ENCODE data around the gene SARS2.
A peak's percentile ranks its signal among the peaks of the same experiment; 100 is the strongest.

The SARS2 gene

DNA sequence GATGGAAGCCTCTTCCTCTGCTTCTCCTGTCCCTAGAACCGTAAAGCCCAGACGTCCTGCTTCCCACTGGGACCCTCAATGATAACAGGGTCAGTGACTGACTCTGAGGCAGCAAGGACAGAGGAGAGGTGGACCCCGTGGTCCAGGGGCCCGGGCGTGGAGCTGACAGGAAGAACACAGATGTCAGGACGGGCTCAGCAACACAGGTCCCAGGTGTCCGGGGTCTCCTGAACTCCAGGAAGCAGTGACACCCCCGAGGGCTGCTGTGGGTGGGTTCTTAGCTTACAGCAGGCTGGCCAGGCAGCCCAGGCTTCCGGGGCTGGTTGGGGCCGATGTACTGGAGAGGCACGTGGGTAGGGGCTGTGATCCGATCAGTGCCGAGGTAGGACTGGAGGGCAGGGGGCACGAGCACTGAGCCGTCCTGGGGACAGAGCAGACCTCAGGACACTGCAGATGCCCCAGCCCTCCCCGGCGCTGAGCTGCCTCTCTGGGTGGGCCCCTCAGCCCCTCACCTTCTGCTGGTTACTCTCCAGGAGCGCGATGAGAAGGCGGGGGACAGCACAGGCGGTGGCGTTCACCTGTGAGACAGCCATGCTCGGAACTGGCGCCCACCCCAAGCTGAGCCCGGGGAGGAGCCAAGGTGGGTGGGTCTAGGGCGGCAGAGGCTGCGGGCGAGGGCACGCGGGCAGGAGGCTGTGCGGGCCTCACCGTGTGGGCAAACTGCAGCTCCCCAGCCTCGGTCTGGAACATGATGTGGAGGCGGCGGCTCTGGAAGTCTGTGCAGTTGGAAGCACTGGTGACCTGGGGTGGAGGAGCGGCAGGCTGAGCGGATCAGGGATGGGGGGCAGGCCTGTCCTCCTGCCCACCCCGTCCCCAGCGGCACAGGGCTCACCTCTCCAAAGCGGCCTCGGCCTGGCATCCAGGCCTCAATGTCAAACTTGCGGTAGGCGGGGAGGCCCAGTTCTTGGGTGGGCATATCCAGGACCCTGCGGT is 14.9 kb downstream of the SARS2 start:
- DNase-seq, result no peak

DNA sequence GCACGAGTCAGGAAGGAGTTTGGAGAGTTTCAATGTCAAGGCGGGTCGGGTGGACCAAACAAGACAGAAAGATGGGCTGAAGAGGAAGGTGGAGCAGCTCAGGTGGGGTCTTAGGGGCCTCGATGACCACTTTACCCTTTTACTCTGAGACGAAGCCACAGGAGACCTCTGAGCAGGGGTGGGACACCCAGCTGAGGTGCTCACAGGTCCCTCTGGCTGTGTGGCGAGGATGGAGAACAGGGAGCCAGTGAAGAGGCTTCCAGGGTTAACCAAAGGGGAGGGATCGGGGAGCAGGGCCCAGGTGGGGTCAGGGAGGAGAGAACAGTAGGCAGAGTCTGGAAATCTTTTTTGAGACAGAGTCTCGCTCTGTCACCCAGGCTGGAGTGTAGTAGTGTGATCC is 16.6 kb downstream of the SARS2 start:
- DNase-seq, result no peak

DNA sequence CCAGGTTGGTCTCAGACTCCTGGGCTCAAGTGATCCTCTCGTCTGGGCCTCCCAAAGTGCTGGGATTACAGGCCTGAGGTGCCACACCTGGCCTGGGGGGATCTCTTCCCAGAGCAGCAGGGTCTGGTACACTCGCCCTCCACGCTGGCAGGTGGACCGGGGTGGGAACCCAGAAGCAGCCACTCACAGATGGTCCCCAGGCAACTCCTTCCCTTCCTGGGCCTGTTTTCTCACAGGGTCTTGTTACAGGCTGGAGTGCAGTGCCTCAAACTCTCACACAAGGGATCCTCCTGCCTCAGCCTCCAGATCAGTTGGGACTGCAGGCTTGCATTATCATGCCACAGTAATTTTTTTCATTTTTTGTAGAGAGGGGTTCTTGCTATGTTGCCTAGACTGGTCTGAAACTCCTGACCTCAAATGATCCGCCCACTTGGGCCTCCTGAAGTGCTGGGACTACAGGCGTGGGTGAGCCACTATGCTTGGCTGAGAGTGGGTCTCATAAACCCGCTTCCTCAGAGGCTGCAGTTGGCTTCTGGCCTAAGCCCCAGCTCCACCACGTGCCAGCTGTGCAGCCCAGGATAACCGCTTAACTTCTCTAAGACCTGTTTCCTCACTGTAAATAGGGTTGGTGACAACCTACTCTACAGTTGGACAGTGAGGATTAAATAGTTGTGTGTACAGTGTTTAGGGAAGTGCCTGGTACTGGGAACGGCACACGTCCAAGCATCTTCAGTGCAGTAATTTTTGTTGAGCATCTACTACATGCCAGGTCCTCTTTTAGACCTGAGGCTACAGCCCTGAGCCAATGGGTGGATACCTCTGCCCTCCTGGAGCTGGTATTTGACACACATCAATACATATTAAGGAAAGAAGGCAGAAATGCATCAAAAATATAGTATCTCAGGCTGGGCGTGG is 17.7 kb downstream of the SARS2 start:
- DNase-seq, result no peak

DNA sequence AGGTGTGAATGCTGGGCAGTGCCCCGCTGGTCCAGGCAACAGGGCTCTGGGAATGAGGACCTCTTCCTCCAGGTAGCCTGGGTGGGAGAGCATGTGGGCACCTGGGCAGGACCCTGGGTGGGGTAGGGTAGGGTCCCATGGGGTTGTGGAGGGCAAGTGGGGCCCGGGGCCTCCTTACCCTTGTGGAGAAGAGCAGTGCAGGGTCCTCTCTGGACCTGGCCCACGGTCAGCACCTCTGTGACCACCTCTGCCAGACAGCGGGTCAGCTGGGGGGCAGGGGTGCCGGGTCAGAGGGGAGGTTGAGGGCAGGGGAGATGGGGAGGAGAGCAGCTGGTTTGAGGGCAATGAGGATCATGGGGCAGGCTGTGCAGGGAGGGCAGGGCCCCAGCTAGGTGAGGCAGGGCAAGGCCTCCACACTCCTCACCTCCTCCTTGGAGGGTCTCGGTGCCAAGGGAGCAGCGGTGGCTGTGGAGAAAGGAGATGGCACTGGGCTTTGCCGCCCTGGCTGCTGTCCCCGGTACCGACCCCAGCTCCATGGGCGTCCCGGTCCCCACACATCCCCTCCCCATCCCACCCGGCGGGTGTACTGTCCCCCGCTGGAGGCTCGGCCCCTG is 19.1 kb downstream of the SARS2 start:
- DNase-seq, result no peak

DNA sequence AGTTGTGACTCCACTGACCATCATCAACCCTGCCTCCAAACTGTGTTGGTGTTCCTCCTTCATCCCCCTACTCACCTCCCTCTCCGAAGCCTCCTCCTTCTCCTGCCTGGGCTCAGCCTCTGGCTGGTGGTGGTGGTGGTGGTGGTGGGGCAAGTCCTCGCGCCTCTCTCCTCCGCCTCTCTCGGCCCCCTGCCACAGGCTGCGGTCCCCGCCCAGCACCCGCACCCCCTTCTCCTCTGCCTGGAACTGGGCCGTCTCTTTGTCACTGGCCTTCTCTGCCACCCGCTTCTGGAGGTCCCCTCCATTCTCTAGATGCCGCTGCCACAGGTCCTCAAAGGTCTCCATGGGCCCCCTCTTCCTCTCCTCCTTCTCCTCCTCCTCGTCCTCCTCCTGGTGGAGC is 20.1 kb downstream of the SARS2 start:
- no peak for DNase-seq

DNA sequence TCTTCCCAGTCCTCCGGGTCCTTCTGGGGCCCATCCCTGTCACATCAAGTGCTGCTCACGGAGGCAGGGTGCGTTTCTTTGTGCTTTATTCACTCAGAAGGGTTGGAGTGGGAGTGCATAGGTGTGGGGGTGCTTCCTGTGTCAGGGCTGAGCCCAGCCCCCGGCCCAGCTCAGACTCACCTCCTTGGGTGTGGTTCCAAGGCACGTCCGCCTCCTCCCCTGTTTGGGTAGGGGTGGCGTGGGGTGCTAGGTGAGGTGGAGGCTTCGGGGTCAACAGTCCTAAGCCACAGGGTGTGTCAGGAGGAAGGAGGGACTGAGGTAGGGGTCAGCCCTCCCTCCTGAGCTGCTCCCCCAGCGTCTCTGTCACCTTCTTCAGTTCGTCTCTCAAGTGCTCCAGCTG is 21.7 kb downstream of the SARS2 start:
- no peak for DNase-seq

DNA sequence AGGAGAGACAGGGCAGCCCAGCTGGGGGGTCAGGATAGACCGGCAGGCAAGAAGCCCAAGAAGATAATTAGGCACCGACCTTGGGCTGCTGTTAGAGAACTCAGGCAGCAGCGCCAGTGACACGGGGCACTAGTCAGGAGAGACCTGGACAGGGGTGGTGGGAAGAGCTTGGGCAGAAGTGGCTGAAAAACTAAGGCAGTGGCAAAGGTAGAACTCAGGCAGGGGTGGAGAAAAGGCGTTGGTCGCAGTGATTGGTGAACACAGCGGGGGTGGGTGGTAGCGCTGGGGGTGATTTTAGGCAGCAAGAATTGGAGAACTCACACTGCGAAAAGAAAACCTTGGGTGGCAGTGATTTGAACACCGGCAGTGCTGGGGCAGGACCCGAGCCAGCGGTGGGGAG is 22.9 kb downstream of the SARS2 start:
- DNase-seq, result no peak

DNA sequence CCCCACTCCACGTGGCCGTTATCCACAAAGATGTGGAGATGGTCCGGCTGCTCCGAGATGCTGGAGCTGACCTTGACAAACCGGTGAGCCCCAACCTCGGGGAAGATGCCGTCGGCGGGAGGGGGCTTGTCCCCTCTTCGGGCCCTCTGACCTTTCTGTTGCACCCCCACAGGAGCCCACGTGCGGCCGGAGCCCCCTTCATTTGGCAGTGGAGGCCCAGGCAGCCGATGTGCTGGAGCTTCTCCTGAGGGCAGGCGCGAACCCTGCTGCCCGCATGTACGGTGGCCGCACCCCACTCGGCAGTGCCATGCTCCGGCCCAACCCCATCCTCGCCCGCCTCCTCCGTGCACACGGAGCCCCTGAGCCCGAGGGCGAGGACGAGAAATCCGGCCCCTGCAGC is 23.3 kb downstream of the SARS2 start:
- no peak for DNase-seq

DNA sequence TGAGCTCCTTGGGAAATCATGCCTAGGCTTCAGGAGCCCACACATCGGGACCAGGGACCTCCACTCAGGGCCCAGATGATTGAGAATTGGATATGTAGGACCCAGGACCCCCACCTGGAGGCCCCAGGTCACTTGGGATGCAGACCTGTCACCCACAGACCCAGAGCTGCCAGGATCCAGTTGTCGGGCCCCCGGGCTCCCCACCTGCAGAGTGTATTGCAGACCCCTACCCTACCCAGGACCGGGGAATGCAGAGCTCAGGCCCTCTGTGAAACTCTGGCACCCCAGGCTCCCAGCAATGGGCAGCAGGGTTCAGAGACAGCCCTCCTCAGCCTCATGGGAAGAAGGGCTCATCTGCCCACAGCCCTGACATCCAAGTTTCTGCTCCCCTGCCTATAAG is 24.9 kb downstream of the SARS2 start:
- no peak for DNase-seq

DNA sequence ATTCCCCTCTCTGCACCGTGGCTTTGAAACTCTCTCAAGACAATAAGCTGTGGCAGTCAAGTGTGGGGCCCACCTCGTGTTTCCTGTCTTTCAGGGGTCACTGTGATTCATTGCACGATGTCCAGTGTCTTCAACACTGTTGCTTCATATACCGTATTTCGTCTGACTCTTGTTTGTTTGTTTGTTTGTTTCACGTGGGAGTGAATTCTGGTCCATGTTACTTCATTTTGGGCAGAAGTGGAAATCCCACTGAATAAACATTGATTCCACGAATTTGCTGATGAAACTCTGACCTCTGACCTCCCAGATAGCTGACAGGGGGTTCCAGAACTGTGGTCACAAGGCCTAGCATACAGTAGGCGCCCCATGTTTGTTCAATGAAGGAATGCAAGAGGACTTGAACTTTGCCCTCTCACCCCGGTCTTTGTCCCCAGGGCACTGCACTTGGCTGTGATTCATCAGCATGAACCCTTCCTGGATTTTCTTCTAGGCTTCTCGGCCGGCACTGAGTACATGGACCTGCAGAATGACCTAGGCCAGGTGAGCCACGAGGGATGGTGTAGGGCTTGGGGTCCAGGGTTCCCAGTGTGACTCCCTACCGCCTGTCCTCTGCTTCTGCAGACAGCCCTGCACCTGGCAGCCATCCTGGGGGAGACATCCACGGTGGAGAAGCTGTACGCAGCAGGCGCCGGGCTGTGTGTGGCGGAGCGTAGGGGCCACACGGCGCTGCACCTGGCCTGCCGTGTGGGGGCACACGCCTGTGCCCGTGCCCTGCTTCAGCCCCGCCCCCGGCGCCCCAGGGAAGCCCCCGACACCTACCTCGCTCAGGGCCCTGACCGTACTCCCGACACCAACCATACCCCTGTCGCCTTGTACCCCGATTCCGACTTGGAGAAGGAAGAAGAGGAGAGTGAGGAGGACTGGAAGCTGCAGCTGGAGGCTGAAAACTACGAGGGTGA is 25.7 kb downstream of the SARS2 start:
- no peak for DNase-seq

DNA sequence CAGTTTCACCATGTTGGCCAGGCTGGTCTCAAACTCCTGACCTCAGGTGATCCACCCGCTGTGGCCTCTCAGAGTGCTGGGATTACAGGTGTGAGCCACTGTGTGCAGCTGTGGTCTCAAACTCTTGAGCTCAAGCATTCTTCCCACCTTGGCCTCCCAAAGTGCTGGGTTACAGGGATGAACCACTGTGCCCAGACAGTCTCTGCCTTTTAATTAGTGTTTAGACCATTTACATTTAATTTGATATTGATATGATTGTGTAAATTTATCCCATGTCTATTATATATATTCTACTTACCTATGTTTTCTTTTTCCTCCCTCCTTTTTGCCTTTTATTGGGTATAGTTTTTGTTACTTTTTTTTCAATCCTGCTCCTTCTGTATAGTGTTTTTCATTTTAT is 28.9 kb downstream of the SARS2 start:
- no peak for DNase-seq

DNA sequence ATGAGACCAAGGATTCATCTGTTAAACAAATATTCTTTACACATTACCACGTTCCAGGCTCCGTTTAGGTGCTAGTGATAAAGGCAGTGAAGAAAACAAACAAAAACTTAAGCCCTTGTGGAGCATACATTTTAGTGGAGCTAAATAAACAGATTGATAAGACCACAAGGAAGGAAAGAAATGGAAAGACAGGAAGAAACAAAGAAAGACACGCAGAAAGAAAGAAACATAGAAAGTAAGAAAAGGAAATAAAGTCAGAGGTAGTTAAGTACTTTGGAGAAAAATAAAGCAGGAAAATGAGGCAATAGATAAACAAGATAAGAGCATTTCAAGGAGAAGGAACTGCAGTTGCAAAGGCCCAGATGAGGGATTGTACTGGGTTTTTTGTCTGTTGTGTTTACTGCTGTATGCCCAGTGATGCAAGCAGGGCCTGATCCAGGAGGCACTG is 29.8 kb downstream of the SARS2 start:
- DNase-seq, result no peak

DNA sequence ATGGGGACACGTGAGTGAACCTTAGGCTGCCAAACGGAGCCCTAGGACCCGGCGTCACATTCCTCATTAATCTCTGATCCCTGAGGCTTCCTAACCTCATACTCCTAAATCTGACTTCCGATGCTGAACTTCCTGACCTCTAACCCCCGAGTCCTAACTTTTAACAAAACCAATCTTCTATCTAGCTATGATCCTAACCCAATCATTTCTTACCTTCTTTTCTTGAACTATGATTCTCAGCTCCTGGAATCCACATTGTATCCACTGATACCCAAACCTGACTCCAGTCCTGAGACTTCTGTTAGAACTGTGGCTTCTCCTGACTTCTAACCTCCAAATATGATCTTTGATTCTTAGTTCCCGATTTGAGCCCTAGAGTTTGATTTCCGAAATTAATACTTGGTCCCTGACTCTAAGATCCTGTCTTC is 30.3 kb downstream of the SARS2 start:
- DNase-seq, result no peak

DNA sequence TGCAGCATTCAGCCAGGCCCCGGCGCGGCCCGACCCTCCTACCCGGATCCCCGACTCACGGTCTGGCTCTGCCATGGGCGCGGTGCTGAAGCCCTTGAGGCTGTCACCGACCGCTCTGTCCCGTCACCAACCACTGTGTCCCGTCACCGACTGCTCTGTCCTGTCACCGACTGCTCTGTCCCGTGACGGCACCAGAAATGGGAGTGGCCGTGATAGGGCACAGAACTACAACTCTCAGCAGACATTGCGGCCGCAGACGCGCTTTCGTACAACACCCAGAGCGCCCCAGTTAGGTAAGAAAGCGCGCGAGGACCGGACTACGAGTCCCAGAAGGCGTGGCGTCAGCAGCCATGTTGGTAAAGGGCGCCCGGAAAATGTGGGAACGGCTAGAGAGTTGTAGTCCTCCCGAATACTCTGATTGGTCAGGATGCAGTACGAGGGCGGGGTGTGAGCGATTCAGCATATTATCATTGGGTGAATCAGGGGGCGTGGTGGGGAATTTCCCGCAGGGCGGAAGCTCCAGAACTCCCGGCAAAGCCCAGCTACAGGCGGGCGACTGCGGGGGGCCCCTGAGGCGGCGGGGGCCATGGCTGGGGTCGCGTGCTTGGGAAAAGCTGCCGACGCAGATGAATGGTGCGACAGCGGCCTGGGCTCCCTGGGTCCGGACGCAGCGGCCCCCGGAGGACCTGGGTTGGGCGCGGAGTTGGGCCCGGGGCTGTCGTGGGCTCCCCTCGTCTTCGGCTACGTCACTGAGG is 30.9 kb downstream of the SARS2 start, which contains the start of the genes NFKBIB and SIRT2:
TSS of gene NFKBIB (plus strand) at position 523 of the 755 bp plus-strand sequence. CDS start at position 587, 64 bp downstream.
TSS of gene SIRT2 (minus strand) at position 172 of the 755 bp plus-strand sequence. CDS start at position 75, 97 bp downstream.
- DNase-seq, result peak; percentile 96 to 97

DNA sequence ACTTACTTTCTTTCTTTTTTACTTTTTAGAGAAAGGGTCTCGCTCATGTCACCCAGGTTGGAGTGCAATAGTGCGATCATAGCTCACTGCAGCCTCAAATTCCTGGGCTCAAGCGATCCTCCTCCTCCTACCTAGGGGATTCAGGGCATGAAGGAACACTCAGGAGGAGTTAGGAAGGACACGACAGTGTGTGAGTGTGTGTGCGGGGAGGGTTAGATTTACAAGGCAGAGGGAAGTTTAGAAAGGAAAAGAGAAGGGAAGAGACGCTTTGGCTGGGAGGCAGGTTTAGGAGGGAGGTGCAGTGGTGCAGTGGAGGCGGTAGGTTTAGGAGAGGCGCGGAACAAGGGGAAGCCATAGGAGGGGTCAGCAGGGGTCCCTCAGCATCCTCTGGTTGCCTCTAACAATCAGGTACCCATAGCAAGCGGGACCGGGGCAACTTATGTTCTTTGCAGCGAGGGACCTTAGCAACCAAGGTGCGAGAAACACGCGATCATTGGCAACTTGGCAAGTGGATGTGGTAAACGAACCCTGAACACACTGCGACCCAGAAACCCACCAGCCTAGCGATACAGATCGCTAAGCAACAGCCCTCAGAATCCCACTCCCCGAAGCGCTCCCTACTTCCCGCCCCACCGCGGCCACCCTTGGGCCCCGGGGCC is 31.6 kb downstream of the SARS2 start:
- no peak for DNase-seq

DNA sequence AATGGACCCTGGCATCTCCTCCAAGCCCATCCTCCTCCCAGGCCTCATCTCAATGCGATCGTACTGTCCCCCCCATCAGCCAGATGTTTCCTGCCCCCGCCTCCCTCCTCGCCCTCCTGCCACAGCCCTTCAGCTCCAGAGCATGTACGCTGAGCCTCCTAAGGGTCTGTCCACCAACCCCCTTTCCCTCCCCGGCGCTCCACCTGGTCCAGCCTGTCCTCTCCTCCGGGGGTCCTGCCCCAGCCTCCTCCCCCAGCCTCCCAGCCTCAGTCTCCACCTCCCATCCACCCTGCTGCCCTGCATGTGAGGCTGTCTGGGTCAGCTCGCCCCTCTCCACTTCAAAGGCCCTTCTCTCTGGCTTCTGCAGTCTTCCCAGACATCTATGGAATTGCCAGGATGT is 35.6 kb downstream of the SARS2 start:
- no peak for DNase-seq

DNA sequence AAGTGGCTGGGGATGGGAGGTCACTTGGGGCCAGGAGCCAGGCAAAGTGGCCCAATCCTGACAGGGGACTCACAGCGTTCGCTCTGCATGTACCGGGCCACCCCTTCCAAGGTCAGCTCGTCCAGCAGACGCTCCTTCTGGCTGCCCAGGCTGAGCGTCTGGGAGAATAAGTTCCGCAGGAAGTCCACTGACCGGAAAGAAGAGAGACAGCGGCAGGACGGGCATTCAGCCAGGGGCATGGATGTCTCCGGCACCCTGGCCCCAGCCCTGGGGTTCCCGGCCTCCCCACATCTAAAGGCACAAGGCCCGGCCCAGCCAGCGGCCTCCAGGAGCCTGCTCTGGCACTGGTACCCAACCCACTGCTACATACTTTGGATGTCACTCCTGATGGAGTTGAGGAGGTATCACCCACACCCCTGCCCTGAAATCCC is 37.2 kb downstream of the SARS2 start:
- no peak for DNase-seq

DNA sequence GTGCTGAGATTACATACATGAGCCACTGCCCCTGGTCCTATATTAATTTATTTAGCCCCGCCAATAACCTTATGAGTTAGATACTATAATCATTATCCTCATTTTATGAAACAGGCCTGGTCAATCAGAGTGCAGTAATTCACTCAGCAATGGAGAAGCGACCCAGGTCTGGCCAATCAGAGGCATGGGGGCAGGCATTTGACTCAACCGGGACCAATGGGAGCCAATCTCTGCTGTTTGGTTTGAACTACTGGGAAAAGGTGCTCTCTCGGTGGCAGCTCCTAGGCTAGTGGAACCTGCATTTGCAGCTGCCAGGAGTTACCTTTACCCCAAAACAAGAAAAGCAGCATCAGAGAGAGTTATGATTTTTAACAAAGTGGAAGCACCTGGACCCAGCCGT is 37.7 kb downstream of the SARS2 start:
- no peak for DNase-seq

DNA sequence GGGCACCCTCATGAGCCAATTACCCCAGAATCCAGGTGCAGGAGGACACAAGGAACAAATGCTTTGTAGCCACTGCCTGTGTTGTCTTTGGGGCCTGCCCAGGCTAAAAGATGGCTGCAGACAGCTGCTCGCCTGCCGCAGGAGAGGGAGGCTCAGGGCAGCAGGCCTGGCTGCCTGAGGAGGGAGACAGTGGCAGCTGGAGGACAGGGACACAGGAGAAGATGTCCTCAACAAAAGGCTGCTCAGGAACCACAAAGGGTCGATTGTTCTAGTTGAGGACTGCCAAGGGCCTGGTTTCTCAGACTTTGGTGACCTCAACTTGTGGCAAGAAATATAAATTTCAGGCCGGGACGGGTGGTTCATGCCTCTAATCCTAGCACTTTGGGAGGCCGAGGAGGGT is 38.8 kb downstream of the SARS2 start:
- no peak for DNase-seq

DNA sequence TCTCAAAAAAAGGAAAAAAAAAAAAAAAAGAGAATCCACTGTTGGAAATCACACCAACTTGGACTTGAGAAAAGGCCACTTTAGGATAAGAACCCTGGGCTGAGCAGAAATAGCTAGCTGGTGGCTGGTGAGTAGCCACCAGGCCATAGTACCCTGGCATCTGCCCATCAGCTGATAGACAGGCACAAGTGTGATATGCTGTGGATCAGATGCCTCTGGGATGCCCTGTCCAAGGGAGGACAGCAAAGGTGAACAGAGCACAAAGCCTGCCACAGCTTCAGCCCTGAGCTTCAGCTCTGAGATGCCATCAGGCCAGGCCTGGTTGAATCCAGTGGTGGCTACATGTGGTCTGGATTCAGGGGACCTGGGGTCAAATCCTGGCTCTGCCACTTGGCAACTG is 39.9 kb downstream of the SARS2 start:
- no peak for DNase-seq
